Calu3 (cell line): ENCODE results near the gene RAPGEF6. TPM values are rescaled to one million over a fixed set of nuclear protein-coding genes. Genes with fewer than 3 reads are reported as not detected.

ENCODE experiments used
- BruUV-seq: library from RNA; stranded (reverse); fragments of 400-500 nt; replicated peaks from 2 replicates; lab custom pipeline; 2021; lab: Mats Ljungman, UMichigan
- CTCF ChIA-PET: fragments of 300-600 bp; sonication (Branson Sonifier 250); formaldehyde crosslinking; loops from one replicate; lab custom pipeline; 2022; ENCODE audit warnings: antibody characterized with exemption; lab: Charles Lee
- DNase-seq: peaks from one replicate; pipeline ENCODE4 v3.0.0; 2022
- H3K27ac Mint-ChIP-seq: one replicate; pipeline ENCODE4 v1.8.0; 2022; ENCODE audit warnings: mixed read lengths; ENCODE audit not compliant: unreplicated experiment
- H3K27me3 Mint-ChIP-seq: one replicate; pipeline ENCODE4 v1.8.0; 2022; ENCODE audit warnings: mixed read lengths; ENCODE audit not compliant: unreplicated experiment
- H3K36me3 Mint-ChIP-seq: one replicate; pipeline ENCODE4 v1.8.0; 2022; ENCODE audit warnings: mild to moderate bottlenecking, moderate library complexity, mixed read lengths; ENCODE audit not compliant: insufficient read depth, unreplicated experiment
- H3K4me1 Mint-ChIP-seq: one replicate; pipeline ENCODE4 v1.8.0; 2022; ENCODE audit warnings: mild to moderate bottlenecking, low read depth, mixed read lengths; ENCODE audit not compliant: unreplicated experiment
- H3K4me3 Mint-ChIP-seq: one replicate; pipeline ENCODE4 v1.8.0; 2022; ENCODE audit warnings: mild to moderate bottlenecking, low read depth, moderate library complexity, mixed read lengths; ENCODE audit not compliant: unreplicated experiment
- H3K9me3 Mint-ChIP-seq: one replicate; pipeline ENCODE4 v1.8.0; 2022; ENCODE audit warnings: low read depth, mixed read lengths; ENCODE audit not compliant: unreplicated experiment
- CTCF ChIP-seq: fragments of 200-600 bp; IDR thresholded peaks from one replicate; pipeline ENCODE4 v1.8.0; 2022; ENCODE audit warnings: antibody characterized with exemption; ENCODE audit not compliant: unreplicated experiment
- intact Hi-C: fragments of 100-400 bp; cut with micrococcal nuclease; formaldehyde crosslinking; loops from one replicate; pipeline ENCODE4 v1.10.0; 2022; ENCODE audit not compliant: unreplicated experiment
- total RNA-seq: library from RNA; stranded (reverse); gene quantifications from 2 replicates; pipeline ENCODE4 v1.2.3, GENCODE V29; 2022

The RAPGEF6 gene
- total RNA-seq, 1 experiment from 2014 or later = 27.3 TPM

- Mint-ChIP-seq H3K4me1 (no peaks in the 10 kb centered on the region), H3K9me3 (no peaks in the 10 kb centered on the region), H3K27ac (no peak overlapping the region), H3K36me3 (peaks cover 18% of the 10 kb centered on the region), H3K27me3 (no peaks in the 10 kb centered on the region), H3K4me3 (no peak overlapping the region)
- no TSS peak for BruUV-seq
- DNase-seq = no peak
- CTCF ChIA-PET = interaction anchor here (0.7 kb wide), 1 partner anchor 23 kb away, joined by 4 read pairs; no protein-coding TSS in a partner anchor
- TF ChIP-seq CTCF = no peak
- intact Hi-C loops = no loop called here
These were observed 129.7 kb downstream of the RAPGEF6 start for GRCh38 chr5:131505237-131505908.

- no peaks in the 10 kb centered on the region for H3K27me3 Mint-ChIP-seq
- CTCF ChIA-PET = no interaction called here
- no TSS peak for BruUV-seq
- peaks cover 8% of the 10 kb centered on the region for H3K4me1 Mint-ChIP-seq
- TF ChIP-seq CTCF = no peak
- no peak for DNase-seq
- peaks cover under 1% of the 10 kb centered on the region for H3K36me3 Mint-ChIP-seq
- no peaks in the 10 kb centered on the region for H3K9me3 Mint-ChIP-seq
- H3K27ac Mint-ChIP-seq = no peak overlapping the region
- intact Hi-C loops = no loop called here
- no peak overlapping the region for H3K4me3 Mint-ChIP-seq
These were observed 138.7 kb downstream of the RAPGEF6 start for GRCh38 chr5:131496400-131496713.

- intact Hi-C loops = no loop called here
- Mint-ChIP-seq H3K27ac (no peak overlapping the region), H3K9me3 (no peaks in the 10 kb centered on the region), H3K27me3 (no peaks in the 10 kb centered on the region), H3K4me3 (no peak overlapping the region), H3K4me1 (peaks cover 8% of the 10 kb centered on the region), H3K36me3 (peaks cover 6% of the 10 kb centered on the region)
- CTCF ChIA-PET = no interaction called here
- DNase-seq = no peak
- BruUV-seq = no TSS peak
- no peak for TF ChIP-seq CTCF
These were observed 139.3 kb downstream of the RAPGEF6 start for GRCh38 chr5:131495536-131496399.

- Mint-ChIP-seq H3K27ac (no peak overlapping the region), H3K36me3 (peaks cover 11% of the 10 kb centered on the region)
These were observed 143.3 kb downstream of the RAPGEF6 start for GRCh38 chr5:131491749-131492148.

More at GRCh38 chr5:131491749-131492148, 143.3 kb downstream of the RAPGEF6 start:
- Mint-ChIP-seq H3K27me3 (no peaks in the 10 kb centered on the region), H3K4me1 (peaks cover 7% of the 10 kb centered on the region), H3K4me3 (no peak overlapping the region), H3K9me3 (no peaks in the 10 kb centered on the region)
- CTCF ChIA-PET = no interaction called here
- no TSS peak for BruUV-seq
- no peak for DNase-seq
- no peak for TF ChIP-seq CTCF
- intact Hi-C loops = no loop called here
